ENCODE data around the gene TMEM151A.

The TMEM151A gene

GRCh38 chr11:66283461-66284105 lies 8.1 kb upstream of the TMEM151A start:
- DNase-seq (ENCODE audit: low read depth): no peak

GRCh38 chr11:66284526-66285078 lies 7.1 kb upstream of the TMEM151A start:
- DNase-seq (ENCODE audit: low read depth): no peak

DNA sequence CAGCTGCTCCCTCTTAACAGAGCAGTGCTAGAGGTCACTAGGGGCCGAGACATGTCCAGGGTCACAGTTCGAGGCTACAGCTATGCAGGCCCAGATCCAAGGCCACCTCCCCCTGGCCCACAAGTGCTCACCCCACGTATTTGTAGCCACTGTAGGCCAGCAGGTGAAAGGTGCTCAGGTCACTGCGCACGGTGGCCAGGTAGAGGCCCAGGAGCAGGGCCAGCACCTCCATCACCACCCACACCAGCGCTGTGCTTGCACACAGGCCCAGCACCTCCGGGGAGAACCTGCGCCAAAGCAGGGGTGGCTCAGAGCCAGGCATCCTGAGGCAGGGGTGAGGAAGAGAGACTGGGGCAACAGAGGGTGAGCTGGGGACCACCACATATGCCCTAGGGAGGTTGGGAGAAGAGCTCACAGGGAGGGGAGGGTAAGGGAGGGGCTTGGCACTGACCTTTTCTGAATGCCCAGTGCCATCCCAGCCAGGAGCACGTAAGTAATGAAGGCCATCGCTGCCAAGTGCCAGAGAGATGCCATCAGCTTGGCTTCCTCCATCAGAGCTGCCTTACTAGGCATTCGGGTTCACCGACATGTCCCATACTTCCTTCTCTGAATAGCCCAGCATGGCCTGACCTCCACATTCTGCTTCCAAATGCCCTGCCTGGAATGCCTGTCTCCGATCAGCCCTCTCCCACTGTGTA lies 6.3 kb upstream of the TMEM151A start:
- DNase-seq (ENCODE audit: low read depth): no peak

GRCh38 chr11:66286699-66287098 lies 5.0 kb upstream of the TMEM151A start:
- no peak for DNase-seq (ENCODE audit: low read depth)

DNA sequence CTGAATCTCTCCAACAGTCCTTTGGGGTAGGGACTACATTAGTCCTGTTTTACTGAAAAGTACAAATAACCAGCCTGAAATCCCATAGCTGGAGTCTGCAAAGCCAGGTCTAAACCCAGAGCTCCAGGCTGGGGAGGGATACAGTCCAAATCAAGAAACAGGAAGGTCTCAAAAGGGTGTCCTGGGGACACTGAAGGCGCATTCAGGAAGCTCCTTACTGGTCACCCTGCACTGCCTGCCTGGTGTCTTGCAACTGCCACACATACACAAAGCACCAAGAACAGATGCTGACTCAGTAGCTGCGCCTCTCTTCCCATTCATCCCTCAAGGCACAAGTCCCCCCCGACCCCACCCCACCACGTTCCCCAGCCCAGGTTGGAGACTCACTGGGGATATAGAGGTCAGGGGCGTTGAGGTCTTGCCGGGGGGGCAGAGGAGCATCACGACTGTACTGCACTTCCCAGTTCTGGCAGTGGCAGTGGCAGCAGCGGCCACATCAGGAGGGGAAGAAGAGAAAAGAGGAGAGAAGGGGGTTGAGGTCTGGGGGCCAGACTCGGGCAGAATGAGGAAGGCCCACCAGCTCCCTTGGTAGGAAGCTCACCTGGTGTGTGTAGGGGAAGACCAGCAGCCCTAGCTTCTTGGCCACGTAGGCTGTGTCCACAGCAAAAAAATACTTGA lies 4.3 kb upstream of the TMEM151A start:
- DNase-seq (ENCODE audit: low read depth): no peak

GRCh38 chr11:66287889-66288670 lies 3.6 kb upstream of the TMEM151A start:
- DNase-seq (ENCODE audit: low read depth): peak; percentile 26

- peak; percentile 100 for DNase-seq (ENCODE audit: low read depth)
These were observed 2.8 kb upstream of the TMEM151A start, which contains the start of gene YIF1A for GRCh38 chr11:66288671-66289547. YIF1A (minus strand) TSS chr11:66289143; CDS start chr11:66288985, 158 bp downstream.

DNA sequence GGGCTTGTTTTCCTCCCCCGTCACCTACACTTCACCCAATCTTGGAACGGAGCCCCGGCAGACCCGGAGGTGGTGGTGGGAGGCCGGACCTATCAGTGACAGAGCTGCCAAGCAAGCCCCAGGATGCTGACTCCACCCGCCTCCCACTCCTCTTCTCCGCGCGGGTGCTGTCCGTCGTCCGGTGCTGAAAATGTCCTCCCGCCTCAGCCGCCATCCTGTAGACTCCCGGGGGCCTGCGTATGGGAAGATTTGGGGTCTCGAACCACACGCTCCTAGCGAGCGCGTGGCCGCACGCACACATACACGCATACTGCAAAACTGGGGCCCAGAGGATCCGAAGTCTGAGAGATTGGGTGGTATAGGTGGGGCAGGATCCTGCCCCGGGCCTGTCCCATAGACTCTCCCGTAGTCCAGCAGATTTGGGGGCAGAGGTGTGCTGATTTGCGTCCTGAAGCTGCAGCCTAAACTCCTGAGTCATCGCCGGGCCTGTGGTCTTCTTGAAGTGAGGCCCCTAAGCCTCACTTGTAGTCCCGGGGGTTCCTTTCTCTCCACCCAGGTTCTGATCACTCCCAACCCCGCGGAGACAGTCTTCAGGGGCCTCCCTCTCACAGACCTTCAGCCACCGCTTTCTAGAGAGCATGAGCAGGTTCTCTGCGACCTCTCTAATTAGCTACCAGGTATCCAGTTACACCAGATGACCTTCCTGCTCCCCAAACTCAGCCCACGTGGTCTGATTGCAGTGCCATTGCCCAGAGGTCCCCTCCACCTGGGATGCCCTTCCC lies 2.0 kb upstream of the TMEM151A start:
- DNase-seq (ENCODE audit: low read depth): no peak

DNA sequence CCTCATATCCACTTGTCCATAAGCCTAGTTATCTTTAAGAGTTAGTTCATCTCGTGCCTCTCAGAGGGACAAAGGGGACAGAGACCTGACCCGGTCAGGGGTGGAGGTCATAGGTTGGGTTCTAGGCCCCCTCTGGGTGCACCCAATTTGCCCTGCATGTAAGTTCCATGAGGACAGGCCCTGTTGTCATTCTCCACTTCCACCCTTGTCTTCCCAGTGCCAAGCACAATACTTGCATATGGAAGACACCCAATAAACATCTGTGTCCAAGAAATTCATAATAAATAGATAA lies 1.4 kb upstream of the TMEM151A start:
- no peak for DNase-seq (ENCODE audit: low read depth)

DNA sequence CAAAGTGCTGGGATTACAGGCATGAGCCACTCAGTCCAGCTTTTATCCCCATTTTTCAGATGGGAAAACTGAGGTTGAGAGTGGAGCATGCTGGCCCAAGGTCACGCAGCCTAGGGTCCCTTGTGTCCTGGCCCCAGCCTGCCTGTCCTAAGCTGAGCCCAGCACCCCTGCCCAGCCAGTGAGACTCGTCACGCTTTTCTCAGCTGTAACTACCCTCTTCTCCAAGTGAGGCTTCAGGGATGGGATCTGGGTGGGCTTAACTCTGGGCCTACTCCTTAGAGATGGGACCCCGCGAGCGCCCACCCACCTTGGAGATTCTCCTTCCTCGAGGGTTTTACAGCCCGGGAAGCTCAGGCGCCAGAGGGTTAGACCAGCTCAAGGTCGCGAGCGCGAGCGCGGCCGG lies 390 bp upstream of the TMEM151A start:
- DNase-seq (ENCODE audit: low read depth): no peak

DNA sequence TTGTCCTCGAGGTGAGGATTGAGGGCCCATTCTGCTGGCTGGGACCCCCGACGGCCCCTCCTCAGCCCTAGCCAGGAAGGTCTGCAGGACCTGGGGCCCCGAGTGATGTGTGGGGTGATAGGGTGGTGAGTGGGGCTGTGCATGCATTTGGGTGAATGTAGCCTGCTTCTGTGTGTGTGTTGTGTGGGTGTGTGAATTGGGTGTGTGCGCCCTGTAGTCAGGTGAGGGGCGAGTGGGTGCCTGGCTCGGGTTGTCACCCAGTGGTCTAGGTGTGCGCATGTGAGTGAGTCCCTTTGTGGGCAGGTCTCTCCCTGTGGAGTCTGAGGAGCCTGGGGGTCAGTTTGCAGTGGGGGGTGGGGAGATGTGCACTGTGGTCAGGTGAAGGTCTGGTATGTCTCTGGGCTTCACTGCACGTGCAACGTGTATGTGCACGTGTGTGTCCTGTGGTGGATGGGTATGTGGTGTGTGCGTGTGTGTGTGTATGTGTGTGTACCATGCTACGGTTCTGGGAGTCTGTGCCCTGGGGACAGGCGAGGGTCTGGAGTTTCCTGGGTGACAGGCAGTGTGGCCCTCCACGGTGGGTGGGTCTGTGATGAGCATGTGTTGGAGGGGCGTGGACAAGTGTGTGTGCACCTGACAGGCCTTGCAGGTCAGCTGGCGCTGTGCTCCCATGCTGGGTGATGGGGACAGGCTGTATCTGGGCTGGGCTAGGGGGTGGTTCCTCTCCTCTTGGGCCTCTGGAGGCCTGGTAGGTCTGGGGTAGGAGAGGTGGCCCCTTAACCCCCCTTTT lies 1.0 kb downstream of the TMEM151A start:
- no peak for DNase-seq (ENCODE audit: low read depth)

DNA sequence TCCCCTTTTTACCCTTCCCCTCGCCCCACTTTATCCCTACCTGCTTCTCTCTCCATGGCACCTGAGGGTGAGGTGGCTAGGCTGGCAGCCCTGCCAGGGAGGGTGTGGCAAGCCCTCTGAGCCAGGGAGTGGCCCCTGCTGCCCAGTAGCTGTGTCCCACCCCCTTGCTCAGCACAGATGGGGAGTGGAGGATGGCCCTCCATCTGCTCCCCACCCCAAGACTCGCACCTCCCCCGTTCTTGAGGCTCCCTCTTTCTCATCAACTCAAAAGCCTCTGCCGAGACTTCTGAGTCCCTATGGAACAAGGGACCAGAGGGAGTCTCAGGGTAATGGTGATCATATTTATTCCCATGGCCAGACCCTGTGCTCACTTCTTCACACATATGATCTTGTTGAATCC lies 1.7 kb downstream of the TMEM151A start:
- DNase-seq (ENCODE audit: low read depth): no peak

DNA sequence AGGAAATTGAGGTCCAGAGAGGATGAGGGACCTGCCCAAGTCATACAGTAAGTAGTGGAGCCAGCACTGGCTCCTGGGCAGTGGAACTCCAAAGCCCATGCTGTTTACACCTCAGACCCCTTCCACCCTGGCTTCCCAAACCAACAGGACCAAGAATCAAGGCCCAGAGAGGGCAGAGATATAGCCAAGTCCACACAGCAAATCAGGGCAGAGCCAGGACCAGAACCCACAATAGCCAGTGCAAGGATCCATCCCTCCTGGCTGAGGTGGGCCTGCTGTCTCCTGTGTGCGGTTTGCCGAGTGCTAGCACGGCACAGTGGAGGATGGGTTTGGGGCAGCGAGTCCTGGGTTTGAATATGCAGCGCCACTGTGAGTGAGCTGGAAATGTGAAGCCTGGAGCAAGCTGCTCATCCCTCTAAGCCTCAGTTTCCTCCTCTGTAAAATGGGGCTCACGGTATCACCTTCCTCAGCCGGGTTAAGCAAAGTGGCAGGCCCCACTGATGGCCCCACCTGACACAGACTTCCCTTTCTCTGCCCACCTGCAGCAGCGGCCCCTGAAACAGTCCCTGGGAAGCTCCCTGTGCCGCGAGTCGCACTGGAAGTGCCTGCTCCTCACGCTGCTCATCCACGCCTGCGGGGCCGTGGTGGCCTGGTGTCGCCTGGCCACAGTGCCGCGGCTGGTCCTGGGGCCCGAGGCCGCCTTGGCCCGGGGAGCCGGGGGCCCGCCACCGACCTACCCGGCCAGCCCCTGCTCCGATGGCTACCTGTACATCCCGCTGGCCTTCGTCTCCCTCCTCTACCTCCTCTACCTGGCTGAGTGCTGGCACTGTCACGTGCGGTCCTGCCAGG lies 2.3 kb downstream of the TMEM151A start:
- no peak for DNase-seq (ENCODE audit: low read depth)

DNA sequence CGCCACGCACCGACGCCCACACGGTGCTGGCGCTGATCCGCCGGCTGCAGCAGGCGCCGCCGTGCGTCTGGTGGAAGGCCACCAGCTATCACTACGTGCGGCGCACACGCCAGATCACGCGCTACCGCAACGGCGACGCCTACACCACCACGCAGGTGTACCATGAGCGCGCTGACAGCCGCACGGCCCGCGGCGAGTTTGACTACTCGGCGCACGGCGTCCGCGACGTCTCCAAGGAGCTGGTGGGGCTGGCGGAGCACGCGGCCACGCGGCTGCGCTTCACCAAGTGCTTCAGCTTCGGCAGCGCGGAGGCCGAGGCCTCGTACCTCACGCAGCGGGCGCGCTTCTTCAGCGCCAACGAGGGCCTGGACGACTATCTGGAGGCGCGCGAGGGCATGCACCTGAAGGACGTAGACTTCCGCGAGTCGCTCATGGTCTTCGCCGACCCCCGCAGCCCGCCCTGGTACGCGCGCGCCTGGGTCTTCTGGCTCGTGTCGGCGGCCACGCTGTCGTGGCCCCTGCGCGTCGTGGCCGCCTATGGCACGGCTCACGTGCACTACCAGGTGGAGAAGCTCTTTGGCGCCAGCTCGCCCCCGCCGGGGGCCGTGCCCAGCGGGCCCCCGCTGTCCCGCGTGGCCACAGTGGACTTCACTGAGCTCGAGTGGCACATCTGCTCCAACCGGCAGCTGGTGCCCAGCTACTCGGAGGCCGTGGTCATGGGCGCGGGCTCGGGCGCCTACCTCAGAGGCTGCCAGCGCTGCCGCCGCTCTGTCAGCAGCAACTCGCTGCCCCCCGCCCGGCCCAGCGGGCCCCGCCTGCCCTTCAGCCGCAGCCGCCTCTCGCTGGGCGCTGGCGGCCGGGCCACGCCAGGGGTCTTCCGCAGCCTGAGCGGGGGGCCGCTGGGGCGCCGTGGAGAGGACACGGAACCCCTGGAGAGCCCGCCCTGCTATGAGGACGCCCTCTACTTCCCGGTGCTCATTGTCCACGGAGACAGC lies 3.2 kb downstream of the TMEM151A start:
- no peak for DNase-seq (ENCODE audit: low read depth)

DNA sequence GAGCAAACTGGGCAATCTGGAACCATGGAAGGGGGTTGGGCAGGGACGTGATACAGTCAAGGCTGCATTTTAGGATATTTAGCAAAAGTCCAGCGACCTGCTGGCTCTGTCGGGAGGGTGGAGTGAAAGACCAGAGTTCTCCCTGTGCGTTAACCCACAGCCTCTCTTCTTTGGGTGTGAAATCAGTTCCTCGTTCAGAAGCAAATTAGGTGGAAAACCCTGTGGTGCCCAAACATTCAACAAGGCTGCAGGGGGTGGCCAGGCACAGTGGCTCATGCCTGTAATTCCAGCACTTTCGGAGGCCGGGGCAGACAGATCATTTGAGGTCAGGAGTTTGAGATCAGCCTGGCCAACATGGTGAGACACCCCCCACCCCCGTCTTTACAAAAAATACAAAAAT lies 5.9 kb downstream of the TMEM151A start:
- no peak for DNase-seq (ENCODE audit: low read depth)

DNA sequence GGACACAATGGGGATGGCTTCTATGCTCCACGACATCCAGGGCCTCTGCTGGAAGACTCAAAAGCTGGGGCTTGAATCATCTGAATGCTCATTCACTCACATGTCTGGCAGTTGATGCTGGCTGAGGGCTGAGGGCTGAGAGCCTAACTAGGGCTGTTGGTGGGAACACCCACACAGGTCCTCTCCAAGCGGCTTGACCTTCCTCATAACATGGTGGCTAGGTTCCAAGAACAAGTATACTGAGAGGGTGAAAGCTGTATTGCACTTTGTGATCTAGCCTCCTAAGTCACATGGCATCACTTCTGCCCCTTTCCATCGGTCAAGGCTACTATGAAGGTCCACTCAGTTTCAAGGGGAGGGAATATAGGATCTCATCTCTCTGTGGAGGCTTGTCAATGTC lies 7.5 kb downstream of the TMEM151A start:
- no peak for DNase-seq (ENCODE audit: low read depth)

GRCh38 chr11:66302656-66303055 lies 11.0 kb downstream of the TMEM151A start:
- DNase-seq (ENCODE audit: low read depth): no peak

- DNase-seq (ENCODE audit: low read depth): no peak
These were observed 17.8 kb downstream of the TMEM151A start for GRCh38 chr11:66309475-66309874.
